ENCODE measurements around the gene FITM1.

The FITM1 gene

DNA sequence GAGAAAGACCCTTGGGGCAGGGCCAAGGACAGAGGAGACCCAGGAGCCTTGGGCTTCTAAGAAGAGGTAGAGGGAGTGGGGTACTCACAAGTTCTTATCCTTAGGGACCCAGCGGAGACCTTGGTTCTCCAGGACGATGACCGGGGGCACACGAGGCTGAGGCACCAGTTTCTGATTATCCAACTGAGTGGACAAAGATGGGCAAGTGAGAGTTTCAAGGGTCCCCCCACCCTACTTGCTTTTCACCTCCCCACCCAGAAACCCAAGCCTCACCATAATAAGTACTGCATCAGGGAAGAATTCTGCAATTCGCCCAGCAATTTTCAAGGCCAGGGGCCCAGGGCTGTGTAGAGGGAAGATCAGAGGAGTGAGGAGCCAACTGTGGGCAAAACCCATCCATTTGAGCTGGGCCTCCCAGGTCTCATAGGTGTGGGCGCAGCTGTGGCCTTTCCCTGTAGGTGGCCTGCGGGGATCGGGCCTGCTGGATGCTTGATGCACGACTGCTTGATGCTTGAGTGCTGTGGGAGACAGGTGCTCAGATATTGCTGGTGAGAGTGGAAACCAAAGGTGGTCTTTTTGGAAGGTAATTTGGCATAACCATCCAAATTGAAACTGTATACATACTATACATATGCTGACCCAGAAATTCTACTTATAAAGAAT is 8.9 kb downstream of the FITM1 start:
- peak; percentile 53 for DNase-seq (ENCODE audit: low spot score)

DNA sequence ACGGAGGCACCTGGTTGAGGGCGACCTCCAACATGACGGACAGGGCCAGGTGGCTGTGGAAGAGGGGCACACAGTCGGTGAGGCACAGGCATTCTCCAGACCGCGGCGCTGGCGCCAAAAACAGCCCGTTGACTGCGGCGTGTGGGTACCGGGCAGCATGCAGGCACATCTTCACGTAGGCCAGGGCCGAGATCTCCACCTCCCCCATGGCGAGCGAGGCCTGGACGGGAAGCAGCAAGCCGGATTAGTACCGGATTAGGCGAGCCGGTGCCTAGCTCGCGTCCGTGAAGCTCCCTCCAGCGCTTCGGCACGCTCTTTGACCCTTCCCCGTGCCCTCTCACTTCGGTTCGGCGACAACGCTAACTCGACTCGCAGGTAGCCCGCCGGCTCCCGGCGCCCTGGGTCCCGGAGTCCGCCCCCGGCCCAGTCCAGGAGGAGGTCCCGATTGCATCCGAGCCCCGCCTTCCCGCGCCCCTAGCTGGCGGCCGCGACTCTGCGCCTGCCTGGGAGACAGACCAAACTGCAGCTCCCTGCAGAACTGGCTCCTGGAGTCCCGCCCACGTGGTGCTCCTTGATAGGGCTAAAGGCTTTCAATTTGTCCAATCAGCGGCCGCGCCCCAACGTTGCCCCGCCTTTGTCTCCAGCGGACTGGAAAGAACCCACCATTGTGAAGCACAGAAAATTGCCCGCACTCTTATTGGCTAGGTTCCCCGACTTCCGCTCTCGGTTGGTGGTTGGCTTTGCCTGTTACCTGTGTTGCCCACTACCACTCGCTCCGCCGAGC is 10.8 kb downstream of the FITM1 start, which contains the start of gene EMC9:
Gene EMC9, minus strand, starts transcription at position 495 of the 784 bp plus-strand sequence. Its CDS starts 287 bp downstream, at position 208.
- peak; percentile 99 for DNase-seq (ENCODE audit: low spot score)

DNA sequence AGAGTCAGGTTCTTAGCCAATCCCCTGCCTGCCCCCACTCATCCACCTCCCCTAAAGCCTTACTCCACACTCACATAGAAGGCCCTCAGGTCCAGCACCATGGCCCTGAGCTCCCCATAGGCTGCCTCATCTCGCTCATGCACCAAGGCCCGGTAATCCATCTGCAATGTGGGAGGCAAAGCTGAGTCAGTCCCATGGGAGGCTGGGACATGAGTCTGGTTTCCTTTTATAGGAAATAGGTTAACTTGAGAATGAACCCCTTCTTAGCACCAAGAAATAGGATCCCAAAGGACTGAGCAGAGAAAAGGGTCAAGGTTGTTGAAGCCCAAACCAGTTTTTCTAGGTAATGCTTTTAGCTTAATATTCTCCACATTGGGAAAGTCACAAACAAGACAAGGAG is 13.1 kb downstream of the FITM1 start:
- DNase-seq (ENCODE audit: low spot score) = no peak

DNA sequence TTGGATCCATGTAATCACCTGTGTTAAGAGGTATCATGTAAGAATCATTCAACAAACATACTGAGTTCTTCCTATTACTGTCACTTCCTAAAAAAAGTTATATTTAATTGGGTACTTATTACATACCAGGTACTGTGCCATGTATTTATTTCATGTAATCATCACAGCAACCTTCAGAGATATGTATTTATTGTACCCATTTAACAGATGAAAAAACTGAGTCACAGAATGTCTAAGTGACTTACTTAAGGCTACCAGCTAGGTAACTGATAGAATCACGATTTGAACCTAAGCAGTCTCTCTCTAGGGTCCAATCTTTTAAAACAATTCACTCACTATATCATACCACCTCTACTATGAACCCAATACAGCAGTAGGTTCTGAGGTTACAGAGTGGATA is 14.0 kb downstream of the FITM1 start:
- DNase-seq (ENCODE audit: low spot score) = no peak

DNA sequence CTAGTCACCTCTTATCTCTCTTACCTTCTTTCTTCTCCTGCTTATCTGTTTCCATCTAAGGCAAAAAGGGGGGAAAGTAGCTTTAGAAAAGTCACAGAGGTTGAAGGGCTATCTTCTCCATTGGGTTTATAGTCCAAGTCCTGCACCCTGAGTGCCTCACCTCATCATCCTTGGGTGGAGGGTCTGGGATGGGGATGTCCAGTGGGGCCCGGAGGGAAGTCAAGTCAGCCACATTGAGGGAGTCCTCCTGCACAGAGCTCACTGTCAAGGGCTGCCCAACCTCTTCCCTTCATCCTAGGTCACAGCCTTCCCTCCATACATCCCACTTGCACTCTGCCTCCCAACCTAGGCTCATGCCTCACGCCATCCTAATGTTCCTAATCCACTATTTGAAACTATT is 14.8 kb downstream of the FITM1 start:
- no peak for DNase-seq (ENCODE audit: low spot score)

DNA sequence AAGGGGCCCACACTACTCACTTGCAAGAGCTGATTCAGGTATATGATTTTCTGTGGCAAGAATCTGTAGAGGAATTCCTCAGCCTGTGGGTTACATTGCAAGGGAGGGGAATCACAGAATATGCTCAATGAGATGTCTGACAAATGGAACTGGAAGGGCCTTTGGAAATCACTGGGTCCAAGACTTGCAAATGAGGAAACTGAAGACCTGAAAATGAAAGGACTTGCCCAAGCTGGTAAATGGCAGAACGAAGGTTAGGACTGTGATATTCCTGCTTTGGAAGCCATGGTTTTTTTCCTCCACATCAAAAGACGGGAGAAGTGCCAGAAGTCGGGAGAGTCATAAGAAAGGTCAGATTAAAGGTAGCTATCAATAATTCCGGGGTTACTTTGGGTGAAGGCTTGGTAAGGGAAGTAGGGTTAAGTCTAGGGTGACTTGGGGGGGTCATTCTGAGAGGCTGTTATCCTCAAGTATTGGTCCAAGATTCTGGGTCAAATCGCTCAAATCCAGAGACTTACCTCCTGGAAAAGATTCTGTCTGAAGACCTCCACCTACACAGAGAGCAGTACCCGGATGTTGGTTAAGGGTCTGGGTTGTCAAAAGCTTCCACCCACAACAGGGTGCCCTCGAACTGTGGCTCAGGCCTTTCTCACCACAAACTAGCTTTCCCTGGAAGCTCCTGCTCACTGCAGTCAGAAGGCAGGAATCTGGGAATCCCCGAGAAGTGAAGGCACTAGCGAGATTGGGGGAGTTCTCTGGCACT is 15.4 kb downstream of the FITM1 start:
- no peak for DNase-seq (ENCODE audit: low spot score)

DNA sequence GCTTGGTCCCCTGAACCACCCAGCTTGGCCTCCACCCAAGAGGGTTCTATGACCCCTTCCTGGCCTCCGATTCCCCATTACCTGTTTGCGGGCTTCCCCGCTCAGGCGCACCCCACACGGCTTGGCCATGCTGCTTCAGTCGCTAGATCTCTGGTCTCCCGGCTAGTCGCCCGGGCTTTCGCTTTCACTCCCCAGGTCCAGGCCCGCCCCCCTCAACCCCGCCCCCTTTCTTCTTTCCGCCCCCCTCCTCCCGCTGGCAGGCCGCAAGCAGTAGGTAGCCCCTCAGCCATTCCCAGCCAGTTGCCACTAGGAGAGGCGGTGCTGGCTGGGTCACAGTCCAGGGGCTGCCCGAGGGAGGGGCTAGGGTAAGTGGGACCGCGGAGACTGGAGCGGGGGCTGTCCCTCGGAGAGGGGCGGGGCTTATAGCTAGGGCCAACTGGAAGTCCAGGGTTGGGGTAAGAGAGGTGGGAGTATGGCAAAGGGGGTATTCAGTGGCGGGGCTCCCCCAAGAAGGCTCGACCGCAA is 16.1 kb downstream of the FITM1 start, which contains the start of gene PSME2:
Gene PSME2, minus strand, starts transcription at position 158 of the 525 bp plus-strand sequence. Its CDS starts 29 bp downstream, at position 129.
- DNase-seq (ENCODE audit: low spot score) = peak; percentile 96

DNA sequence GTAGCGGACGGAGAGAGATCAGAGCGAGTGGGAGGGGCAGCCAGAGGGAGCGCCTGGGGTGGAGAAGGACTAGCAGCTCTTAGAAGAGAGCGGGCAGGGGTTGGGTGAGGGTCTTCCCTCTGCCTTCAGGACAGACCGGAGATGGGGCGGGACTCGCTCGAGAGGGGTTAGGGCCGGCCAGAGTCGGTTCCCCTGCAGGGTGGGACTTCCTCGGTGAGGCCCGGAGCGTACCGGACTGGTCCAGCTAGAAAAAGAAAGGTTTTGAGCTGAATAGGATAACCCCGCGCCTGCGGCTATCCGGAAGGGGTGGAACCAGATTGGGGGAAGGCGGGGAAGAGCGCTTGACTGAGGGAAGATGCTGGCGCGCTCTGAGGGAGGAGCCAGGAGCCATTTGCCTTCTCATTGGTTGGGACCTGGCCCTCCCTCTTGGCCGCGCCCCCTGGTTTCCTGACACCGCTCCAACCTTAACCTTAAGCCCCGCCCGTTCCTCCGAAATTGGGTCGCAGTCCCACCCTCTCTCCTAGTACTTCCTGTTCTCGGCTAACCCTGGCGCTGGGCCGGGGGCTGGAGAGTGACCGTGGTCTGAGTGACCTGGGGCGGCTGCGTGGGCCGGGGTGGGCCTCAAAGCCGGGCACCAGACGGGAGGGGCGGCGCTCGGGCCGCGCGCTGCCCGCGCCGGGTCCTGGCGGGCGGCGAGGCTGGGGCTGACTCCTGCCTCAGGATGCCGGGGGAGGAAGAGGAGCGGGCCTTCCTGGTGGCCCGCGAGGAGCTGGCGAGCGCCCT is 16.7 kb downstream of the FITM1 start, which contains the start of gene RNF31:
Gene RNF31, plus strand, starts transcription at position 521 of the 783 bp plus-strand sequence. Its CDS starts 201 bp downstream, at position 722.
- peak; percentile 90 for DNase-seq (ENCODE audit: low spot score)

DNA sequence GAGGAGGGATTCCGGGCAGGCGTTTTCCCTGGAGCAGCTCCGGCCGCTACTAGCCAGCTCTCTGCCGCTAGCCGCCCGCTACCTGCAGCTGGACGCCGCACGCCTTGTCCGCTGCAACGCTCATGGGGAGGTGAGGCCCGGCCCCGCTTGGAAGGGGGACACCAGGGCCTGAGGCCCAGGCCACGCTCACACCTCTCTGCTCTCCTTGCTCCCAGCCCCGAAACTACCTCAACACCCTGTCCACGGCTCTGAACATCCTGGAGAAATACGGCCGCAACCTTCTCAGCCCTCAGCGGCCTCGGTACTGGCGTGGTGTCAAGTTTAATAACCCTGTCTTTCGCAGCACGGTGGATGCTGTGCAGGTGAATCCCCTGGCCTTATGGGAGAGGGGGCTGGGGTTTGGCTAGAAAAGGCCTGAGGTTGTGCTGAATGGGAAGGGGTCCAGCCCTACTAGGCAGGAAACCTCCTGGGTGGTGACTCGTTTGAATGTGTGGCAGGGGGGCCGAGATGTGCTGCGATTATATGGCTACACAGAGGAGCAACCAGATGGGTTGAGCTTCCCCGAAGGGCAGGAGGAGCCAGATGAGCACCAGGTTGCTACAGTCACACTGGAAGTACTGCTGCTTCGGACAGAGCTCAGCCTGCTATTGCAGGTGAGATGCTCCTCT is 17.4 kb downstream of the FITM1 start:
- DNase-seq (ENCODE audit: low spot score) = no peak

DNA sequence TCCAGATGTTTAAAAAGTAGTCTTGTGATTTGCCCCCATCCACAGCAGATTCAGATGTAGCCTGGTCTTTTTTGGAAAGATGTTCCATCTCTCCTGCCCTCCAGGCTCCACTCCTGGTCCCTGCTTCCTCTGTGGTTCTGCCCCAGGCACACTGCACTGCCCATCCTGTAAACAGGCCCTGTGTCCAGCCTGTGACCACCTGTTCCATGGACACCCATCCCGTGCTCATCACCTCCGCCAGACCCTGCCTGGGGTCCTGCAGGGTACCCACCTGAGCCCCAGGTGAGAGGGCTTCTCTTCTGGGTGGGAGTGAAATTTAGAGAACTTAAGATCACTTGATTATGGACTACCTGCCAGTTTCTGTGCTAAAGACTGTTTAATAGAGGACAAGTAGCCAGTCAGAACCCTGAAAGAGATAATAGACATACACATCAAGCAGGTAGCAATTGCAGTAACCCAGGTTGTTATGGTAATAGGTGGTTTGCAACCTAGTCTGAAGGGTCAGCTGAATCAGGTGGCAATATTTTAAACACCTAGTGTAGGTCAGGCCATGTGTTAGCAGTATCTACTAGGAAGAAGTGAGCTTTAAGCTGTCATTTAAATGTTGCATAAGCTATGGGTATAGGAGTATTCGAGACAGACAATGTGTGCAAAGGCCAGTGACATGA is 19.0 kb downstream of the FITM1 start:
- DNase-seq (ENCODE audit: low spot score) = no peak

DNA sequence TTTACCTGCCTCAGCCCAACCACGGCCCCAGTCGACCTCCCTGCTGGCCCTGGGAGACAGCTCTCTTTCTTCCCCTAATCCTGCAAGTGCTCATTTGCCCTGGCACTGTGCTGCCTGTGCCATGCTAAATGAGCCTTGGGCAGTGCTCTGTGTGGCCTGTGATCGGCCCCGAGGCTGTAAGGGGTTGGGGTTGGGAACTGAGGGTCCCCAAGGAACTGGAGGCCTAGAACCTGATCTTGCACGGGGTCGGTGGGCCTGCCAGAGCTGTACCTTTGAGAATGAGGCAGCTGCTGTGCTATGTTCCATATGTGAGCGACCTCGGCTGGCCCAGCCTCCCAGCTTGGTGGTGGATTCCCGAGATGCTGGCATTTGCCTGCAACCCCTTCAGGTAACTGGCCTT is 19.6 kb downstream of the FITM1 start:
- DNase-seq (ENCODE audit: low spot score) = no peak

DNA sequence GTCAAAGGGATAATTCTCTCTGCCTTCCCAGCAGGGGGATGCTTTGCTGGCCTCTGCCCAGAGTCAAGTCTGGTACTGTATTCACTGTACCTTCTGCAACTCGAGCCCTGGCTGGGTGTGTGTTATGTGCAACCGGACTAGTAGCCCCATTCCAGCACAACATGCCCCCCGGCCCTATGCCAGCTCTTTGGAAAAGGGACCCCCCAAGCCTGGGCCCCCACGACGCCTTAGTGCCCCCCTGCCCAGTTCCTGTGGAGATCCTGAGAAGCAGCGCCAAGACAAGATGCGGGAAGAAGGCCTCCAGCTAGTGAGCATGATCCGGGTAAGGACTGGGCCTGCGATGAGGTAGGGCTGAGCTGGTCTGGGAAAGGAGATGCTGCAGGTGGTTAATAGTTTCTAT is 20.1 kb downstream of the FITM1 start:
- no peak for DNase-seq (ENCODE audit: low spot score)

DNA sequence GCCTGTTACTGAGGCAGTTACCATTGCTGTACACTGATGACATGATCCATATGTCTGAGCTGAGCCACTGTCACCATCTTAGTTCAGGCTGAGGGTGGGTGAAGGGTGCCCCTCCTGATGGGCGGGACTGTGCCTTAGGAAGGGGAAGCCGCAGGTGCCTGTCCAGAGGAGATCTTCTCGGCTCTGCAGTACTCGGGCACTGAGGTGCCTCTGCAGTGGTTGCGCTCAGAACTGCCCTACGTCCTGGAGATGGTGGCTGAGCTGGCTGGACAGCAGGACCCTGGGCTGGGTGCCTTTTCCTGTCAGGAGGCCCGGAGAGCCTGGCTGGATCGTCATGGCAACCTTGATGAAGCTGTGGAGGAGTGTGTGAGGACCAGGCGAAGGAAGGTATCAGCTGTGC is 20.5 kb downstream of the FITM1 start:
- no peak for DNase-seq (ENCODE audit: low spot score)

DNA sequence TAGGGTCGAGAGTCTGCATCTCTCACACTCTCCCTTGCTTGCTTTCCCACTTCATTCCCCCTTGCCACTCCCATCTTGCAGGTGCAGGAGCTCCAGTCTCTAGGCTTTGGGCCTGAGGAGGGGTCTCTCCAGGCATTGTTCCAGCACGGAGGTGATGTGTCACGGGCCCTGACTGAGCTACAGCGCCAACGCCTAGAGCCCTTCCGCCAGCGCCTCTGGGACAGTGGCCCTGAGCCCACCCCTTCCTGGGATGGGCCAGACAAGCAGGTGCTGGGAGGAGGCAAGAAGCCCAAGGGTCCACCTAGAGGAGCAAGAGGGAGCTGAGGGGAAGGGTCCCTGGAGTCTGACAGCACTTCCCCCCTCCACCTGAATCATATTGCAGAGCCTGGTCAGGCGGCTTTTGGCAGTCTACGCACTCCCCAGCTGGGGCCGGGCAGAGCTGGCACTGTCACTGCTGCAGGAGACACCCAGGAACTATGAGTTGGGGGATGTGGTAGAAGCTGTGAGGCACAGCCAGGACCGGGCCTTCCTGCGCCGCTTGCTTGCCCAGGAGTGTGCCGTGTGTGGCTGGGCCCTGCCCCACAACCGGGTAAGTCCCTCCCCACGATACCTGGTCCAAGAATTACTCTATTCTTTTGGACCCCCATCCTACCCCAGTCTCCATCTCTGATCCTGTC is 21.1 kb downstream of the FITM1 start:
- DNase-seq (ENCODE audit: low spot score) = no peak

DNA sequence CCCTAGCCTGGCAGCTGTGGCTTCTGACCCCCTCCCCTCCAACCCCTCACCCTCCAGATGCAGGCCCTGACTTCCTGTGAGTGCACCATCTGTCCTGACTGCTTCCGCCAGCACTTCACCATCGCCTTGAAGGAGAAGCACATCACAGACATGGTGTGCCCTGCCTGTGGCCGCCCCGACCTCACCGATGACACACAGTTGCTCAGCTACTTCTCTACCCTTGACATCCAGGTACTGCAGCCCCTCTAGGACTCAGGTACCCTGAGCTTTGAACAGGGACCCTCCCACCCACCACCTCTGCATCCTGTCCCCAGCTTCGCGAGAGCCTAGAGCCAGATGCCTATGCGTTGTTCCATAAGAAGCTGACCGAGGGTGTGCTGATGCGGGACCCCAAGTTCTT is 24.6 kb downstream of the FITM1 start:
- no peak for DNase-seq (ENCODE audit: low spot score)

DNA sequence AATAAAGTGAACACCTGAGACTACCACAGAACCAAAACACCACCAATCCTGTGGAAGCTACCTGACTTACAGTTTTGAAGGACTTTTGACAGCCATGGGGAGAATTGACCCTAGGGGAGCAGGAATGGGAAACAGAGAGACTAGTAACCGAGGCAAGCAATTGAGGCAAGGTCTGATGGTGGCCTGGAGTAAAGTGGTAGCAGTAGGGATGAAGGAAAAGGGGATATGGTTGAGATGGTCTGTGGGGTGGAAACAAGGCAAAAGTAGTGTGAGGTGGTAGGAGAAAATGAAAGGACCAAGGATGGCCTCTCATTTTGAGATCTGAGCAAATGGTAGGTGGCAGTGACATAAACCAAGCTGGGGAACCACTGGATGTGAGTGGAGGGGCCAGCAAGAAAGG is 26.4 kb downstream of the FITM1 start:
- DNase-seq (ENCODE audit: low spot score) = no peak

DNA sequence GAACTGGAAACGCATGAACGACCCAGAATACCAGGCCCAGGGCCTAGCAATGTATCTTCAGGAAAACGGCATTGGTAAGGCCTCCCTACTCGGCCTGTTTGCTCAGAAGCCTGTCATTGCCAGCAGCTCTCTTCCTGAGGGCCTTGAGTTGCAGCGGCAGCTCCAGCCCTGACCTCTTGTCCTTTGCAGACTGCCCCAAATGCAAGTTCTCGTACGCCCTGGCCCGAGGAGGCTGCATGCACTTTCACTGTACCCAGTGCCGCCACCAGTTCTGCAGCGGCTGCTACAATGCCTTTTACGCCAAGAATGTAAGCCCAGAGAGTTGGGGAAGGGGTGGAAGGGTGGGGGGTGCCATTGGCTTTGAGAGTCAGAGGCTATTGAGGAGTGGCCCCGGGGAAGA is 26.9 kb downstream of the FITM1 start:
- no peak for DNase-seq (ENCODE audit: low spot score)

DNA sequence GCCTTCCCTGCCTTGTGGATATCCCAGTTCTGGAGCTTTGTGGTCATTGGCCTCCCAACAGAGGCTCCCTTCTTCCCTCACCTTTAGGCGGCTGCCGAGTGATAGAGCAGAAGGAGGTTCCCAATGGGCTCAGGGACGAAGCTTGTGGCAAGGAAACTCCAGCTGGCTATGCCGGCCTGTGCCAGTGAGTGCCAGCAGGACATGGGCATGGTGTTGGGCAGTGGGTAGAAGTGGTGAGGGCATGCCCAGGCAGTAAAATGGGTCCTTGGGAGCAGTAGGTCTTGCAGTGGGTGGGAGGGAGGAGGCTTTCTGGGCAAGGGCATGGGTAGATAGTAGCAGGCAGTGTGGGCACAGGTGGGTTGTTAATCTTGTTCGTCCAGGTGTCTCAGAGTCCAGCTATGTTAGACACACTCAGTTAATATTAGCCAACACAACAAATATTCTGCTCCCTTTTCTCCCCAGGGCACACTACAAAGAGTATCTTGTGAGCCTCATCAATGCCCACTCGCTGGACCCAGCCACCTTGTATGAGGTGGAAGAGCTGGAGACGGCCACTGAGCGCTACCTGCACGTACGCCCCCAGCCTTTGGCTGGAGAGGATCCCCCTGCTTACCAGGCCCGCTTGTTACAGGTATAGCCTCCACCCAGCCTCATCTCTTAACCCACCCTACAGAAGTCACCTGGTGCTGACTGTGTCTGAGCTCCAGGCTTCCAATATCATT is 29.5 kb downstream of the FITM1 start:
- no peak for DNase-seq (ENCODE audit: low spot score)

DNA sequence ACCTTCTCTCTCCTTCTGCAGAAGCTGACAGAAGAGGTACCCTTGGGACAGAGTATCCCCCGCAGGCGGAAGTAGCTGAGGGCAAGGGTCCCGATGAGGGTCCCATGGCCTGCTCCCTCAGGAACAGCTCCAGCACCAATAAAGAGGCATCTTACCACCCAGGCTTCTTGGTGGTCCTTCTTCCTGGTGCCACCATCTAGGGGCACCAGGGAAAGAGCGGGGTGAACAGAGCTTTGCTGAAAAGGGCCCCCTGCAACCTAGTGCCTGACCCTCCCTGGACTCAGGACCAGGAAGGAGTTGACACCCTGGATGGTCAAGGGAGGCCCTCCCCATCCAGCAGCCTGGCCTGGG is 30.0 kb downstream of the FITM1 start:
- no peak for DNase-seq (ENCODE audit: low spot score)

Measured in HuH-7 (cell line).